Mucosa of rectum (tissue), 2 donors: ENCODE measurements around the gene SPAG16.

ENCODE experiments used
- H3K27ac ChIP-seq, 2 donors: one replicate each; pipeline ENCODE4 v1.7.0; 2013; ENCODE audit warnings: inconsistent platforms in 2 of 2, low read depth in 2 of 2, low read length in 2 of 2
- H3K27me3 ChIP-seq, 2 donors: one replicate each; pipeline ENCODE4 v1.7.0; 2013; ENCODE audit warnings: low read length in 2 of 2; ENCODE audit not compliant: control insufficient read depth in 2 of 2, insufficient read depth in 2 of 2
- H3K36me3 ChIP-seq, 2 donors: one replicate each; pipeline ENCODE4 v1.7.0; 2013; ENCODE audit warnings: low read length in 2 of 2; ENCODE audit not compliant: control insufficient read depth in 2 of 2, insufficient read depth in 2 of 2
- H3K4me1 ChIP-seq, 2 donors: one replicate each; pipeline ENCODE4 v1.7.0; 2013; ENCODE audit warnings: low read length in 2 of 2, mild to moderate bottlenecking in 1 of 2; ENCODE audit not compliant: control insufficient read depth in 2 of 2, insufficient read depth in 2 of 2
- H3K4me3 ChIP-seq, 2 donors: one replicate each; pipeline ENCODE4 v1.7.0; 2013; ENCODE audit warnings: low read length in 2 of 2
- H3K9ac ChIP-seq, 2 donors: one replicate each; pipeline ENCODE4 v1.7.0; 2013; ENCODE audit warnings: low read length in 2 of 2, low read depth in 1 of 2, mild to moderate bottlenecking in 1 of 2
- H3K9me3 ChIP-seq, 2 donors: one replicate each; pipeline ENCODE4 v1.7.0; 2013; ENCODE audit warnings: low read length in 2 of 2; ENCODE audit not compliant: control insufficient read depth in 2 of 2
- donor health status: healthy.
- donor health status: Normal muscosa, but diverticular disease.

Gene SPAG16

DNA sequence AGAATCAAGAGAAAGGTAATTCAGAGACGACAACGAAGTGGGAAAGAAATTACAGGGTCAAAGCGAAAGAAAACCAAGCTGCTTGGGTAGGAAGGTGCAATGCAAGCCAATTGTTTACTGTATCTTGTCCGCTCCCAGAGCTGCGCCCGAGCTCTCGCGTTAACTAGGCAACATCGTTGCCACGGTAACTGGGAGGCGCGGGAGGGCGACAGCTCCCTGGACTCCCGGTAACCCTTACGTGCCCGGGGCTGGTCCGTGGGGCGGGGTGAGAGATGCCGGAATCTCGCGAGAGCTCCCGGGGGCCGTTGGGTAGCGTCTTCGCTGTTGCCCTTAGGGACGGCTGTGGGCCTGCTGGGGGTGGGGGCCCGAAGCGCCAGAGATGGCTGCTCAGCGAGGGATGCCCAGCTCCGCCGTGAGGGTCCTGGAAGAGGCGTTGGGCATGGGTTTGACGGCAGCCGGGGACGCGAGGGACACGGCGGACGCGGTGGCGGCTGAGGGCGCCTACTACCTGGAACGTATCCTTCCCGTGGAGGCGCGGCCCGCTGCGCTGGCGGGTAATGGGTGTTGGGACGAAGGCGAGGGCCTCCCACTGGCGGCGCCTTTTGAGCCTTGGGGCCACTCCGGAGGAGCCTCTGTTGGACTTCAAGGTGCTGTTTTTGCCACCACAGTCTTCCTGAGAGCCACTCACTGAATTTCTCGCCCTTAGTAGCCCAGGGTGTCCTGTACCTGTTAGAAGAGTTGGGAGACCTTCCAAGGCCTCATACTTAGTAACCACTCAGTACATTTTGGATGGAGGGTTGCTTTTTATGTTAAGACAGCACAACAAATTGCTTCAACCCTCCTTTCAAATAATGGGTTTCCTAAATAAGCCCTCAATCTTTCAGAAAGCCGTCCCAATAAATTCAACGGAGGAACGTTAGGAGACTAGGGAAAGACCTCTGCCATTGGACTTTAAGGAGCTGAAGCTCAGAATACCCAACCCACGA is at the start of gene SPAG16:
SPAG16 (plus strand) TSS at position 360 of the 986 bp plus-strand sequence.
- Histone ChIP-seq H3K9me3 (no peaks in the 10 kb centered on the region), H3K9ac (peak within 1 kb of the TSS; percentile 81 to 89), H3K4me3 (peak within 1 kb of the TSS; percentile 93 to 94), H3K4me1 (peaks cover 4 to 16% of the 10 kb centered on the region in 2 donors), H3K27me3 (no peaks in the 10 kb centered on the region), H3K36me3 (no peaks in the 10 kb centered on the region), H3K27ac (peak within 1 kb of the TSS; percentile 61 to 70)

GRCh38 chr2:213234641-213235040 is 49.6 kb upstream of the SPAG16 start:
- Histone ChIP-seq H3K36me3 (no peaks in the 10 kb centered on the region), H3K4me1 (no peaks in the 10 kb centered on the region), H3K9ac (no peak overlapping the region), H3K27ac (no peak overlapping the region), H3K4me3 (no peak overlapping the region), H3K9me3 (no peaks in the 10 kb centered on the region), H3K27me3 (no peaks in the 10 kb centered on the region)

DNA sequence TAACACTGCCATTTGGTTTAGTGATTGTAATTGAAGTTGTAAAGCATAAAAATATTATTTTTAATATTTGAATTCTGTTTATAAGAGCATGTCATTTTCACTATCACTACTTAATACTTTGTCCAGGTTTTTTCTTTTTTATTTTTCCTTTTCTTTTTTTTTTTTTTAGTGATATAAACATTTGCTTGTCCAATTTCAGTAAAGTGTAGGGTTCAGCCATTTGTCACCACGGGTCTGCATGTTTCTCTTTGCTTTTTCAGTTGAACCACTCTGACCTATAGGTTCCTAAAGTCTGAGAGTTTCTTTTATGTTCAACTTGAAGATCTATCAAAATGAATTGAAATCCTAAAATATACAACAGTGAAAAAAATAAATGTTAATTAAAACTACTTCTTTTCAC is 48.5 kb upstream of the SPAG16 start:
- no peak overlapping the region for H3K4me3 ChIP-seq
- no peaks in the 10 kb centered on the region for H3K4me1 ChIP-seq
- no peak overlapping the region for H3K9ac ChIP-seq
- no peak overlapping the region for H3K27ac ChIP-seq
- H3K9me3 ChIP-seq = no peaks in the 10 kb centered on the region
- H3K27me3 ChIP-seq = no peaks in the 10 kb centered on the region
- no peaks in the 10 kb centered on the region for H3K36me3 ChIP-seq

DNA sequence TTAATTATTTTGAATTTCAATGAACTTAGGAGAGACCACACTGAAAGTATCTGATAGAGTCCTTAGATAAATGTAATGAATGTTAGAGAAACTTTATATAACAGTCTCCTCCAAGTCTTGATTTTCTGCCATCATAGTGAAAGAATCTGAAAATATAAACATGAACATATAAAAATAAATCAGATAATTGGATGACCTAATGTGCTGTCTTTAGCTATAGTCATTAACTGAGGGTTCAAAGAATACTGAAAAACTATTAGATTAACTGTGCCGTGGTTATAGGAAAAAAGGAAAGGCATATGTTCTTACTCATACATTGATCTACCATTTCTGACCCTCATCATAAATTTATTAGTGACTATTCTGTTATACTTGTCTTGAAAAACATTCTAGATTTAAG is 47.0 kb upstream of the SPAG16 start:
- H3K27me3 ChIP-seq = no peaks in the 10 kb centered on the region
- no peaks in the 10 kb centered on the region for H3K4me1 ChIP-seq
- no peak overlapping the region for H3K9ac ChIP-seq
- H3K9me3 ChIP-seq = no peaks in the 10 kb centered on the region
- no peaks in the 10 kb centered on the region for H3K36me3 ChIP-seq
- no peak overlapping the region for H3K4me3 ChIP-seq
- no peak overlapping the region for H3K27ac ChIP-seq

DNA sequence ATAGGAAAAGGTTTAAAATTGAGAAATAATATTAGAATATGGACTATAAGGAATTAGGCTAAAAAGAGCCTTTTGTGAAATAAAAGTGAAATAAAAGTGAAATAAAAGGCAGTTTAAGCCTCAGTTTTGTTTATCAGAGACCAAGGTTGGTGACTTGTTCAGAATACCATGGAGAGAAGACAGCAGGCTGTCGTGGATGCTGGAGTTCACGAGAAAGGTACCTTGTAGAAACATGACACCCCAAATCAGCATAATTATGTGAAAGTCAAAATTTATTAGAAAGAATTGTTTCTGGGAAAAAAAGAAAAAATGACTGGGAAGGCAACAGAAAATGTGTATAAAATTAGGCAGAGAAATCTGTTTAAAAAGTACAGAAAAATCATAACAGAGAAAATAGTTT is 46.5 kb upstream of the SPAG16 start:
- Histone ChIP-seq H3K4me1 (no peaks in the 10 kb centered on the region), H3K4me3 (no peak overlapping the region), H3K36me3 (no peaks in the 10 kb centered on the region), H3K27me3 (no peaks in the 10 kb centered on the region), H3K27ac (no peak overlapping the region), H3K9me3 (no peaks in the 10 kb centered on the region), H3K9ac (no peak overlapping the region)

- Histone ChIP-seq H3K4me1 (no peaks in the 10 kb centered on the region), H3K9ac (no peak overlapping the region), H3K27ac (no peak overlapping the region), H3K36me3 (no peaks in the 10 kb centered on the region), H3K27me3 (no peaks in the 10 kb centered on the region), H3K9me3 (no peaks in the 10 kb centered on the region), H3K4me3 (no peak overlapping the region)
Measured at GRCh38 chr2:213238753-213239495, 45.3 kb upstream of the SPAG16 start.

DNA sequence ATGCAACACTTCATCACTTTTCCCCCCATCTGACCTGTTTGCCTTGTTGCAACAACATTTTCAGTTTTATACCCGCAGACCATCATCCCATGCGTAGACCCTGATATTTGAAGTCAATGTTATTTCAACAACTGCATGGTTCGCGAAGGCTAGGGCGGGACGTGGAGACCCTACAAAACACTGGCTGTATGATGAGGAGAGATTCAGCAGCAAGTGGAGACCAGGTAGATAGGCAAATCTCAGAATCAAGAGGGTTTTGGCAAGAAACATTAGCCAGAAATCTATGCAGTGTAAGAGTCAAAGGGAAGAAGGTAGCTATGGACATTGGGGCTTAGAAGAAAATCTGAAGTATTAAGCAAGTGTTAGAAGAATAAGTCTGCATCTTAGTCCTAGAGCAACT is 42.4 kb upstream of the SPAG16 start:
- H3K9me3 ChIP-seq = no peaks in the 10 kb centered on the region
- no peak overlapping the region for H3K4me3 ChIP-seq
- H3K9ac ChIP-seq = no peak overlapping the region
- H3K36me3 ChIP-seq = no peaks in the 10 kb centered on the region
- no peaks in the 10 kb centered on the region for H3K27me3 ChIP-seq
- H3K27ac ChIP-seq = no peak overlapping the region
- H3K4me1 ChIP-seq = no peaks in the 10 kb centered on the region

DNA sequence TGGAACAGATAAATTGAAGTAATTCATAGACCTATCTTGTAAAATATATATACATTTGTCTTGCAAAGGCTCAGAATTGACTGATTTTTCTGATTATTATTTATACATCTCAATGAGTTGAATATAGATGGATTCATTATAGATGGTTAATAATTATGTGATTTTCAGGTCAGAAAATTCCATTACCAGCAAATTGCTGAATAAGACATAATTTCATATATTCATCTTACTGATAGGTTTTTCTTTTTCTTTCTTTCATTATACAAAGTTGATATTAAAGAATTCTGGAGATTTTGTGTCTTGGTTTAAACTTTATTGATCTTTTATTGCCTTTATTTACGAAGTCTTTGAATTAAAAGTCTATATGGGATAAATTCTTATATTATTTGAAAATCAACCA is 41.6 kb upstream of the SPAG16 start:
- Histone ChIP-seq H3K9me3 (no peaks in the 10 kb centered on the region), H3K4me3 (no peak overlapping the region), H3K27ac (no peak overlapping the region), H3K4me1 (no peaks in the 10 kb centered on the region), H3K36me3 (no peaks in the 10 kb centered on the region), H3K27me3 (no peaks in the 10 kb centered on the region), H3K9ac (no peak overlapping the region)

GRCh38 chr2:213243189-213244044 is 40.8 kb upstream of the SPAG16 start:
- no peaks in the 10 kb centered on the region for H3K4me1 ChIP-seq
- no peak overlapping the region for H3K9ac ChIP-seq
- no peak overlapping the region for H3K27ac ChIP-seq
- no peaks in the 10 kb centered on the region for H3K27me3 ChIP-seq
- no peak overlapping the region for H3K4me3 ChIP-seq
- no peaks in the 10 kb centered on the region for H3K36me3 ChIP-seq
- H3K9me3 ChIP-seq = no peaks in the 10 kb centered on the region
